ENCODE measurements around the gene GJB2. TPM values are rescaled to one million over a fixed set of nuclear protein-coding genes. Genes with fewer than 3 reads are reported as not detected.

The GJB2 gene
- total RNA-seq, 1 donor from 2014 or later, result 5.7 TPM

DNA sequence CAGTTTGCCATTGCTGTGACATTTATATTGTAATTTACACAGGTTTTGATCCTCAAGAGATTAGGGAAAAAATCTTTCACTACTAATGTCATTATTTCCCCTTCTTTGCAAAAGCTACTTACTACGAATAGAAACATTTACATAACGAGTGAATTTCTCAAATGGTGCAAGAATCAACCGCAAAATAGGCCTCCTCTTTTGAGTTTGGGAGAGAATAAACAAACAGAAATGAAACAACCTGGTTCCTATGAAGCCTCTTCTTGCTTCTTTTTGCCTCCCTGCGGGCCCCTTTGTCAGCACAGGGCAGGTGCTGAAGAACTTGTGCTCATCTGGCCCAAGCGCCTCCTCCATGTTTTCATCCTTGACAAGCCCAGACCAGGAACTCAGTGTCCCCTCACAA lies 21.8 kb downstream of the GJB2 start:
- no peak for DNase-seq (ENCODE audit: low read depth)
- H3K4me3 ChIP-seq (ENCODE audit: low read depth, low read length), result no peak overlapping the region
- TF ChIP-seq, protein P1, sequence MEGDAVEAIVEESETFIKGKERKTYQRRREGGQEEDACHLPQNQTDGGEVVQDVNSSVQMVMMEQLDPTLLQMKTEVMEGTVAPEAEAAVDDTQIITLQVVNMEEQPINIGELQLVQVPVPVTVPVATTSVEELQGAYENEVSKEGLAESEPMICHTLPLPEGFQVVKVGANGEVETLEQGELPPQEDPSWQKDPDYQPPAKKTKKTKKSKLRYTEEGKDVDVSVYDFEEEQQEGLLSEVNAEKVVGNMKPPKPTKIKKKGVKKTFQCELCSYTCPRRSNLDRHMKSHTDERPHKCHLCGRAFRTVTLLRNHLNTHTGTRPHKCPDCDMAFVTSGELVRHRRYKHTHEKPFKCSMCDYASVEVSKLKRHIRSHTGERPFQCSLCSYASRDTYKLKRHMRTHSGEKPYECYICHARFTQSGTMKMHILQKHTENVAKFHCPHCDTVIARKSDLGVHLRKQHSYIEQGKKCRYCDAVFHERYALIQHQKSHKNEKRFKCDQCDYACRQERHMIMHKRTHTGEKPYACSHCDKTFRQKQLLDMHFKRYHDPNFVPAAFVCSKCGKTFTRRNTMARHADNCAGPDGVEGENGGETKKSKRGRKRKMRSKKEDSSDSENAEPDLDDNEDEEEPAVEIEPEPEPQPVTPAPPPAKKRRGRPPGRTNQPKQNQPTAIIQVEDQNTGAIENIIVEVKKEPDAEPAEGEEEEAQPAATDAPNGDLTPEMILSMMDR (conservative IDR thresholded peaks at IDR 0.05; ENCODE audit: low read depth, low read length), result no peak

DNA sequence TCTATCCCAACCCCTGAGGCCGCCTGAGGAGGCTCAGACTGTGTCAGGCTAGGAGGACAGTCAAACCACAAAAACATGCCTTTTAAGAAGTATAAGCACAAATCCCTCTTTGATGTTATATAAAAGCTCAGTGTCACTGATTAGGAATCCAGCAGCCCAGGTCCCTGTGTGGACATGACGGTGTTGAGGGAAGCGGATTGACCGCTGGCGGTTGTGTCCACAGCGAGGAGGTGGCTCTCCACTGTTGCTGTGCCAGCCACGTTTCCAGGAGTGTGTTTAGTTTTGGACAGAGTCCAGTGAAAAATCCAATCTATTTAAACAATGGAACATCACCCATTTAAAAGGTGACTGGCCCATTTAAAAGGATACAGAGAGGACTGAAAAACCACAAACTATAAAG lies 24.3 kb downstream of the GJB2 start:
- DNase-seq (ENCODE audit: low read depth), result no peak
- no peak overlapping the region for H3K4me3 ChIP-seq (ENCODE audit: low read depth, low read length)
- TF ChIP-seq, protein P1 (conservative IDR thresholded peaks at IDR 0.05; ENCODE audit: low read depth, low read length), result no peak

DNA sequence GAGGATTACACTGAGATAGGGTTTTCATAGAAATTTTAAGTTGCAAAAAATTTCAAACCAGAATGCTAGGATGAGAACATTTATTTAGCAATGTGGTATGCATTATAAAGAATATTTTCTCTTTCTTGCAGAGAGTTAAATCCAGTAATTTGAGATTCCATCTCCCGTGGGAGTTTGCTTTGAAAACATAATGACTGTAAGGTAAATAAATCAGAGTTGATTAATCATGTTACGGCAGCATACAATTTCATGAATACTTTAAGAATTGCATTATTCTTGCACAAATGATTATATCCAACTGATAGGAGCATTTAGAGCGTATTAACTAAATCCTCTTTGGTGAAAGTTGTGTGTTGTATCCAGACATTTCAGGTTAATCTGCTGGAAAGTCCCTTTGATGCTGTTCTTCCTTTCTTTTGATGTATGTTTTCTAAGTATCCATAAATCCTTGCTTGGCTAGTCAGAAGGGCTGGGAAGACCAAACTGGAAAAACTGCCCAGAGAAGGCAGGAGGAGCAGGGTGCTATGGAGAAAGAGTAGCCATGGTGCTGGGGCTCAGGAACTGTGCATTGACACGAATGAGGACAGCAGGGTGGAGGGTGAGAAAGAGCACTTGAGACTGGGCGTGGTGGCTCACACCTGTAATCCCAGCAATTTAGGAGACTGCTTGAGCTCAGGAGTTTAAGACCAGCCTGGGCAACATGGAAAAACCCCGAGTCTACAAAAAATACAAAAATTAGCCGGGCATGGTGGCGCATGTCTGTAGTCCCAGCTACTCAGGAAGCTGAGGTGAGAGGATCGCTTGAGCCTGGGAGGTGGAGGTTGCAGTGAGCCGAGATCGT lies 27.1 kb downstream of the GJB2 start:
- no peak for DNase-seq (ENCODE audit: low read depth)
- TF ChIP-seq, protein P1 (conservative IDR thresholded peaks at IDR 0.05; ENCODE audit: low read depth, low read length), result no peak

DNA sequence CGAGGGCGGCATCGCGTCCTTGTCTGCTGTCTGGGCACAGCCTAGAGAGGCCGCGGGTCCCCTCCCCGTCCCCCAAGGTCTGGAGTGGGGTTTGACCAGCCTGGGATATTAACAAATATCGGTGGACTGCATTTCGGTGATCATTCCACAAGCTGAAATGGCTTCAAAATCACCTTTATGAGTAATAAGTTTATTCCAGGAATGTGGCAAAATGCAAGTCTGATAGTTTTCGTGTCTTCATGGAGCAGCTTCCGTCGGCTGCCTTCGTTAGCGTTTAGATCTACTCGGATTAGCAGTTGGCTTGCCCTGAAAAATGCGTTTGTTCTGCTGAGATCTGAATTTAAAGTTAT lies 30.8 kb downstream of the GJB2 start:
- DNase-seq (ENCODE audit: low read depth), result no peak
- TF ChIP-seq, protein P1 (conservative IDR thresholded peaks at IDR 0.05; ENCODE audit: low read depth, low read length), result no peak
- H3K4me3 ChIP-seq (ENCODE audit: low read depth, low read length), result no peak overlapping the region

More for the DNA sequence above, 27.1 kb downstream of the GJB2 start:
- H3K4me3 ChIP-seq (ENCODE audit: low read depth, low read length), result no peak overlapping the region

DNA sequence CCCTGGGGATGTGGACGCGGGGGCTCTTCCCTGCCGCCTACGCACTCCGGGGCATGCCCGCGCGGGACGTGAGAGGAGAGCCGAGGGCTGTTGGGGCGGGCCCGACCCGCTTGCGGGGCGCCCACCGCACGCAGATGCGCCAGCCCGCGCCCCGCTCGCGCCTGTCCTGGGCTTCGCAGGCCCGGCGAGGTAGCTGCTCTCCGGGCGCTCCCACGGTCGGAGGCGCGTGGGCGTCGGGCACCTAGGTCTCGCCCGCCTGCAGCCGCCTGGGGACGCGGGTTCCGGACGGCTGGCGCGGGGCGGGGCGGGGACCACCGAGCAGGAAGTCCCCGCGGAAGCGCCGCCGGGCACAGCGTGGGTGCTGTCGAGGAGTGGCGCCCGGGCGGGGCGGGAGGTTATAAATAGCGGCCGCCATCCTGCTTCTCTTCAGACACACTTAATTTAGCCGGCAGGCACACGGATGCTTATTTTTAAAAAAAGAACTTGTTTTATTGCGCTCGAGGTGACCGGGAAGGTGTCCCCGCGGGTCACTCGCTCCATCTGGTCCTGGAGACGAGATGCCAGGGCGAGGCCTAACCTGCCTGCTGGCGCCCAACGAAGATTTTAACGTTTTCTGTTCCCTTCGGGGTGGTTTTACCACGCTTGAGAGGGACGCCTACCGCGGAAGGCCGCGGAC lies 31.3 kb downstream of the GJB2 start:
- TF ChIP-seq, protein P1 (conservative IDR thresholded peaks at IDR 0.05; ENCODE audit: low read depth, low read length), result no peak
- peak overlapping the region; percentile 47 for H3K4me3 ChIP-seq (ENCODE audit: low read depth, low read length)
- no peak for DNase-seq (ENCODE audit: low read depth)

DNA sequence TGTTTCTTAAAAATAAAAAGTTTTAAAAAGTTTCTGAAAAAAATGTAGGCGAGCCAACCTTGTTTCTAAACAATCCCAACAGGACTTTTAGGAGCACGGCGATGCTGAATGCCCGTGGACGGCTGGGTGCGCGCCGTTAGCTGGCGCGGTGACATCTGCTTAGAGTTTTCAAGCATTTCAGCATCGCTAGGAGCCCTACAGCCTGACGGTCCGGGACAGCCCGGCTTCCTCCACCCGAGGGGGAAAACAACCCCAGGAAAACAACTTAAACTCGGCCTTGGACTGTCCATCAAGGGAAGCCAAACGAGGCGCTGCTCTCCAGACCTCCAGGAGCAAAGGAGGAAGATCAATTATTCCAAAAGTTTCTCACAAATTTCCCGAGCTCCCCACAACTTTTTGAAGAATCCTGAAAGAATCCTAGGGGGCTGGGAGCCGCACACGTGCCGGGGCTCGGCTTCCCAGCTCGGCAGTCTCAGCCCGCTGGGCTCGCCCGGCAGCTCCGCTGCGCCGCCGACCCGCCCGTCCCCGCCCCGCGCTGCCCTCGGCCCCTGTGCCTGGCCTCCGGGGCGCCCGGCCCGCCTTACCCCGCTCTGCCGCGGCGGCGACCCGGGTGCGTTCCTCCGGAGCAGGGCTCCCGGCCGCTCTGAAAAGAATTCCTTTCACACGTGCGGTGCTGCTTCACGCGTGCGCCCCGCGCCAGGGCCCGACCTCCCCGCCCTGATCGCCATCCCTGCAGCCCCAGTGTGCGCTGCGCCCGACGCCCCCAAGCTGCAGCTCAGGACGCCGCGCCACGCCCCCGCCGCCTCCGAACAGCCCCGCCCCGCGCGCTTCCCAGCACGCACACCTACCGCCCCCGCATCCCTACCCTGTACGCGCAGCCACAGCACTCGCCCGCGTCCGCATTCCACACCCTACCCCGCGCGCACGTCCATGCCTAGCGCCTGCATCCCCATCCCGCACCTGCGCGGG lies 32.1 kb downstream of the GJB2 start, which contains the start of gene GJA3:
TSS of gene GJA3 (minus strand) at position 747 of the 969 bp plus-strand sequence. CDS start 17,764 bp downstream, outside the sequence.
- H3K4me3 ChIP-seq (ENCODE audit: low read depth, low read length), result peak within 1 kb of the TSS; percentile 47
- TF ChIP-seq, protein P1 (conservative IDR thresholded peaks at IDR 0.05; ENCODE audit: low read depth, low read length), result no peak
- no peak for DNase-seq (ENCODE audit: low read depth)

Measured in epithelial cell of proximal tubule (primary cell).